KOPT-K1 (cell line): ENCODE results near the gene GCG.

Source experiments
- H3K27ac ChIP-seq: fragments of 200-600 bp; sonication (generic); 2 replicates; pipeline ENCODE4 v1.5.1; 2016; ENCODE audit warnings: antibody characterized with exemption, mild to moderate bottlenecking, low read depth, low read length; ENCODE audit not compliant: poor library complexity, severe bottlenecking
- H3K36me3 ChIP-seq: fragments of 200-600 bp; sonication (generic); 2 replicates; pipeline ENCODE4 v1.5.1; 2017; ENCODE audit warnings: antibody characterized with exemption, mild to moderate bottlenecking, low read length, moderate library complexity; ENCODE audit not compliant: insufficient read depth
- H3K9me3 ChIP-seq: fragments of 200-600 bp; sonication (generic); 2 replicates; pipeline ENCODE4 v1.5.1; 2017; ENCODE audit warnings: antibody characterized with exemption, low read length, mild to moderate bottlenecking; ENCODE audit not compliant: insufficient read depth, poor library complexity, severe bottlenecking

Gene GCG

GRCh38 chr2:162166745-162167144, 14.7 kb upstream of the GCG start:
- Histone ChIP-seq H3K9me3 (no peaks in the 10 kb centered on the region), H3K36me3 (no peaks in the 10 kb centered on the region), H3K27ac (no peak overlapping the region)

- H3K36me3 ChIP-seq: no peaks in the 10 kb centered on the region
- no peak overlapping the region for H3K27ac ChIP-seq
- H3K9me3 ChIP-seq: no peaks in the 10 kb centered on the region
These were observed 14.1 kb upstream of the GCG start for GRCh38 chr2:162166174-162166573.

GRCh38 chr2:162164802-162165201, 12.8 kb upstream of the GCG start:
- H3K27ac ChIP-seq: no peak overlapping the region
- no peaks in the 10 kb centered on the region for H3K9me3 ChIP-seq
- H3K36me3 ChIP-seq: no peaks in the 10 kb centered on the region

- Histone ChIP-seq H3K9me3 (no peaks in the 10 kb centered on the region), H3K27ac (no peak overlapping the region), H3K36me3 (no peaks in the 10 kb centered on the region)
These were observed 7.4 kb upstream of the GCG start for GRCh38 chr2:162159446-162159845.

- Histone ChIP-seq H3K9me3 (no peaks in the 10 kb centered on the region), H3K27ac (no peak overlapping the region), H3K36me3 (no peaks in the 10 kb centered on the region)
These were observed 4.1 kb upstream of the GCG start for GRCh38 chr2:162156149-162156548.

- H3K36me3 ChIP-seq: no peaks in the 10 kb centered on the region
- H3K27ac ChIP-seq: no peak overlapping the region
- H3K9me3 ChIP-seq: no peaks in the 10 kb centered on the region
These were observed 3.0 kb upstream of the GCG start for GRCh38 chr2:162155093-162155492.

- no peaks in the 10 kb centered on the region for H3K36me3 ChIP-seq
- H3K27ac ChIP-seq: no peak overlapping the region
- H3K9me3 ChIP-seq: no peaks in the 10 kb centered on the region
These were observed 1.7 kb upstream of the GCG start for GRCh38 chr2:162153608-162154224.

GRCh38 chr2:162149940-162150339, 2.1 kb downstream of the GCG start:
- Histone ChIP-seq H3K36me3 (no peaks in the 10 kb centered on the region), H3K27ac (no peak overlapping the region), H3K9me3 (no peaks in the 10 kb centered on the region)

- Histone ChIP-seq H3K27ac (no peak overlapping the region), H3K9me3 (no peaks in the 10 kb centered on the region), H3K36me3 (no peaks in the 10 kb centered on the region)
These were observed 2.6 kb downstream of the GCG start for GRCh38 chr2:162149466-162149865.

GRCh38 chr2:162148956-162149355, 3.1 kb downstream of the GCG start:
- no peaks in the 10 kb centered on the region for H3K9me3 ChIP-seq
- H3K36me3 ChIP-seq: no peaks in the 10 kb centered on the region
- no peak overlapping the region for H3K27ac ChIP-seq

- Histone ChIP-seq H3K36me3 (no peaks in the 10 kb centered on the region), H3K27ac (no peak overlapping the region), H3K9me3 (no peaks in the 10 kb centered on the region)
These were observed 8.1 kb downstream of the GCG start for GRCh38 chr2:162143969-162144368.

- no peak overlapping the region for H3K27ac ChIP-seq
These were observed 13.7 kb downstream of the GCG start for GRCh38 chr2:162138310-162138709.

GRCh38 chr2:162127422-162127821, 24.6 kb downstream of the GCG start:
- Histone ChIP-seq H3K36me3 (no peaks in the 10 kb centered on the region), H3K27ac (no peak overlapping the region), H3K9me3 (peaks cover 4% of the 10 kb centered on the region)

More at GRCh38 chr2:162138310-162138709, 13.7 kb downstream of the GCG start:
- Histone ChIP-seq H3K36me3 (no peaks in the 10 kb centered on the region), H3K9me3 (no peaks in the 10 kb centered on the region)

- Histone ChIP-seq H3K27ac (no peak overlapping the region), H3K36me3 (no peaks in the 10 kb centered on the region), H3K9me3 (peaks cover 4% of the 10 kb centered on the region)
These were observed 25.5 kb downstream of the GCG start for GRCh38 chr2:162126527-162126926.

- Histone ChIP-seq H3K27ac (no peak overlapping the region), H3K9me3 (peaks cover 4% of the 10 kb centered on the region), H3K36me3 (no peaks in the 10 kb centered on the region)
These were observed 25.9 kb downstream of the GCG start for GRCh38 chr2:162126111-162126519.

- Histone ChIP-seq H3K9me3 (no peaks in the 10 kb centered on the region), H3K36me3 (no peaks in the 10 kb centered on the region), H3K27ac (no peak overlapping the region)
These were observed 26.9 kb downstream of the GCG start for GRCh38 chr2:162125138-162125537.
